Neural crest cell (in vitro differentiated cells): ENCODE measurements around the gene NPLOC4. TPM values are rescaled to one million over a fixed set of nuclear protein-coding genes. Genes with fewer than 3 reads are reported as not detected.

ENCODE experiments used
- DNase-seq: peaks from one replicate; pipeline ENCODE4 v3.0.0; 2021; ENCODE audit warnings: low read depth, mixed read lengths, low spot score
- H3K27ac Mint-ChIP-seq: one replicate; pipeline ENCODE4 v1.8.0; 2021; ENCODE audit warnings: mild to moderate bottlenecking, mixed read lengths; ENCODE audit not compliant: unreplicated experiment
- H3K27me3 Mint-ChIP-seq: 2 replicates; pipeline ENCODE4 v1.8.0; 2021; ENCODE audit warnings: low read depth, mild to moderate bottlenecking, mixed read lengths
- H3K36me3 Mint-ChIP-seq: 2 replicates; pipeline ENCODE4 v1.8.0; 2021; ENCODE audit warnings: low read depth, mild to moderate bottlenecking, mixed read lengths
- H3K4me1 Mint-ChIP-seq: 2 replicates; pipeline ENCODE4 v1.8.0; 2021; ENCODE audit warnings: mixed read lengths
- H3K4me3 Mint-ChIP-seq: one replicate; pipeline ENCODE4 v1.8.0; 2021; ENCODE audit warnings: mild to moderate bottlenecking, mixed read lengths
- H3K9me3 Mint-ChIP-seq: 2 replicates; pipeline ENCODE4 v1.8.0; 2021; ENCODE audit warnings: mixed read lengths
- CTCF ChIP-seq: fragments of 200-600 bp; sonication (generic); conservative IDR thresholded peaks from 2 replicates; pipeline ENCODE4 v1.5.0; 2021; ENCODE audit warnings: antibody characterized with exemption, mild to moderate bottlenecking
- total RNA-seq: library from RNA; stranded (reverse); gene quantifications from 2 replicates; pipeline ENCODE4 v1.2.1, GENCODE V29; 2021

The NPLOC4 gene
- total RNA-seq, 1 donor from 2014 or later = 97.7 TPM

- H3K4me1 Mint-ChIP-seq = peaks cover 18% of the 10 kb centered on the region
- H3K4me3 Mint-ChIP-seq = peak overlapping the region; percentile 31
- no peaks in the 10 kb centered on the region for H3K9me3 Mint-ChIP-seq
- TF ChIP-seq CTCF = no peak
- no peak overlapping the region for H3K27ac Mint-ChIP-seq
- H3K36me3 Mint-ChIP-seq = peaks cover 2% of the 10 kb centered on the region
- no peak for DNase-seq
- peaks cover 5% of the 10 kb centered on the region for H3K27me3 Mint-ChIP-seq
Measured at GRCh38 chr17:81556175-81556691, 80.7 kb downstream of the NPLOC4 start.

GRCh38 chr17:81553616-81554181, 83.2 kb downstream of the NPLOC4 start:
- H3K9me3 Mint-ChIP-seq = no peaks in the 10 kb centered on the region
- no peak overlapping the region for H3K27ac Mint-ChIP-seq
- TF ChIP-seq CTCF = no peak
- no peak for DNase-seq
- H3K4me3 Mint-ChIP-seq = peak overlapping the region; percentile 95
- H3K27me3 Mint-ChIP-seq = peaks cover 5% of the 10 kb centered on the region
- peaks cover 29% of the 10 kb centered on the region for H3K4me1 Mint-ChIP-seq
- peaks cover 4% of the 10 kb centered on the region for H3K36me3 Mint-ChIP-seq

- TF ChIP-seq CTCF = no peak
- peak; percentile 40 for DNase-seq
- Mint-ChIP-seq H3K36me3 (peaks cover 4% of the 10 kb centered on the region), H3K27me3 (peaks cover 5% of the 10 kb centered on the region), H3K27ac (peak overlapping the region; percentile 81), H3K4me1 (peaks cover 29% of the 10 kb centered on the region), H3K9me3 (no peaks in the 10 kb centered on the region), H3K4me3 (peak overlapping the region; percentile 95)
Measured at GRCh38 chr17:81553018-81553615, 83.8 kb downstream of the NPLOC4 start.

- peak; percentile 76 for DNase-seq
- Mint-ChIP-seq H3K27me3 (peaks cover 5% of the 10 kb centered on the region), H3K36me3 (peaks cover 4% of the 10 kb centered on the region), H3K4me3 (peak within 1 kb of the TSS; percentile 95), H3K4me1 (peaks cover 29% of the 10 kb centered on the region), H3K27ac (peak within 1 kb of the TSS; percentile 84), H3K9me3 (no peaks in the 10 kb centered on the region)
- no peak for TF ChIP-seq CTCF
Measured at GRCh38 chr17:81552244-81553017, 84.5 kb downstream of the NPLOC4 start, which contains the start of gene FAAP100. TSS of gene FAAP100 (minus strand) at chr17:81552353. CDS start at chr17:81552330, 23 bp downstream.

GRCh38 chr17:81551458-81552243, 85.3 kb downstream of the NPLOC4 start:
- TF ChIP-seq CTCF = no peak
- Mint-ChIP-seq H3K27me3 (peaks cover 5% of the 10 kb centered on the region), H3K4me3 (peak overlapping the region; percentile 95), H3K36me3 (peaks cover 4% of the 10 kb centered on the region), H3K27ac (peak overlapping the region; percentile 84), H3K9me3 (no peaks in the 10 kb centered on the region), H3K4me1 (peaks cover 29% of the 10 kb centered on the region)
- DNase-seq = no peak
